ENCODE measurements around the gene PPP1R26.

Gene PPP1R26

DNA sequence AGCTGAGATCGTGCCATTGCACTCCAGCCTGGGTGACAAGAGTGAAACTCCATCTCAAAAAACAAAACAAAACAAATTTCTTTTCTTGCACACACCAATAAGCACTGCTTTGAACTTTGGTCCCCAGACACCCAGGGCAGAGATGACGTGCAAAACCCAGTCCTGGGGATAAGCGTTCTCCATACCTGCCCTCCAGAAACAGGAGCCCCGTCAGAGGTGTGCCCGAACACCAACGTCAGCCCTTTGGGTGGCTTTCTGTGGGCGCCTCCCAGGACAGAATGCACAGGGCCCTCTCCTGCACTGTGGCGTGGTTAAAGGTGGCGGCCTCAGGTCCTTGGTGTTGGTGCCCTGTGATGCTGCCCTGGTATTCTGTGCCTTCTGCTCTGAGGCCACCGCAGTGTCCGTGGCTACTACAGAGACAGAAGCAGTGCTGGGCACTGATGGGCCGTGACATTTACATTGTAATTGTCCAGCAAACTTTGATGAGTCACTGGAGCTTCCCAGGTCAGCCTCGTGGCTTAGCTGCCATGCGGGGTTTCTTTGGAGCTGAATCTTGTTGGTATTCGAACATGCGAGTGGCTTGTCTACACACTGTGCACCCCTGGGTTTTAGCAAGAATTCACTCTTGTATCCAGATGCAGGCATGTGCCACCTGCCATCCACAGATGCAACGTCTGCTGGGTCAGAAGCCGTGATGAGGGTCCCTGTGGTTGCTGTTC lies 9.8 kb downstream of the PPP1R26 start:
- no peak for DNase-seq (ENCODE audit: low spot score)

DNA sequence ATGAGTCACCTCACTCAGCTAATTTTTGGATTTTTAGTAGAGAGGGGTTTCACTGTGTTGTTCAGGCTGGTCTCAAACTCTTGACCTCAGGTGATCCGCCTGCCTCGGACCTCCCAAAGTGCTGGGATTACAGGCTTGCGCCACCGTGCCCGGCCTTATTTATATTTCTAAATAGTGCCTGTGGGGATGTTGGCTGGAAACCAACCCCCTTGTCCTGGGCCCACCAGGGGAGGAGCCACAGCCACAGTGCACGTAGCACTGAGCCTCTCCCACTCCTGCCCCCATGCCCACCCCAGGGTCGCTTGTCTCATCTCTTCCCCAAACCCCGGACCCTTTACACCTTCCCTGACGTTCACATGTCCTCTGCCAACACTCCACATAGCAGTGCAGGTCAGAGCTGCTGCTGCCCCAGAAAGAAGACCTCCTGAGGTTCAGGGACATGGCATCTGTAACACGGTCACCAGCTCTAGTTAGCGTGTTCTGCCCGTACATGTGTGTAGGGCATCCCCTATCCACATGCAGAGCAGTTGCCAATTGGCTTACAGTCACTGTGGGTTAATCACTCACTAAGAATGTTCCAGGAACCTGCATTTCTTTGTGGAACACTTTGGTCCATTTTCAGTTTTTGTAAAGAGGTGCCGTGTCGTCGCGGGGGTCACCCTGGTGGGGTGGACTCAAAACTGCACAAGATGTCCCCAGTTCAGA lies 10.7 kb downstream of the PPP1R26 start:
- DNase-seq (ENCODE audit: low spot score): no peak

DNA sequence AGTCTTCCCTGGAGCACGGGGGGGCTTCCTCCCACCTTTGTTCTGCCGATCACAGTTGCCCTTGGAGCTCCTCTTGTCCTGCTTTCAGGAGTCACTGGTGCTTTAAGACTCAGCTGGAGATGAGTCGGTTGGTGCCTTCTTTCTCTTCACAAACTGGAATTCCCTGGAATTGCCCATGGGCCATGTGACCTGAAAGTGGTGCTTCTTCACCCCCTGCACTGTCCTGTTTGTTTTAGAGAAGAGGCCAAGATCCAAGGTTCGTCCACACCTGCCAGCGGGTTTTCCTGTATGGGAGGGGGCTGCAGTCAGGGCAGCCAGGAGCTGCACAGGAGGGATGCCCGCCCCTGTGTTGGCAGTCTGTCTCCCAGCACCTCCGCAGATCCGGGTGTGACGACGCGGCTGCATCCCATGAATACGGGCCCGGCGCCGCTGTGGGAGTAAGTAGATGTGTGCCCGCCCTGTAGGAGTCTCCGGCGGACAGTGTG lies 11.4 kb downstream of the PPP1R26 start:
- DNase-seq (ENCODE audit: low spot score): no peak

DNA sequence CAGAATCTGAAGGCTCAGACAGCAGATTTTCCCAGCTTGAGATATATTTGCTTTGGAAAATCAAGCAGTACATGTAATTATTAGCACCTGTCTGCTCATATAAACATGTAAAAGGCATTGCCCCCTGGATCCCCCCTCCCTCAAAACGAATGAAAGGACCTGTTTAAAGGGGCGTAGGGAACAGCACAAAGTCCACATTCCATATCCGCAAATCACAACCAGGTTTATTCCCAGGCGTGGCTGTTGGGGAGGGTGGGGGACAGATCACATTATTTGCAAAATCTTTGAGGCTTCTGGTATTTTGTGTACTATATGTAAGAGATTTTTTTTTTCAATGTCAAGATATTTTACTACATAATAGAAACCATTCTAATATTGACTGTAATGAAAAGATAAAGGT lies 12.2 kb downstream of the PPP1R26 start:
- DNase-seq (ENCODE audit: low spot score): no peak

DNA sequence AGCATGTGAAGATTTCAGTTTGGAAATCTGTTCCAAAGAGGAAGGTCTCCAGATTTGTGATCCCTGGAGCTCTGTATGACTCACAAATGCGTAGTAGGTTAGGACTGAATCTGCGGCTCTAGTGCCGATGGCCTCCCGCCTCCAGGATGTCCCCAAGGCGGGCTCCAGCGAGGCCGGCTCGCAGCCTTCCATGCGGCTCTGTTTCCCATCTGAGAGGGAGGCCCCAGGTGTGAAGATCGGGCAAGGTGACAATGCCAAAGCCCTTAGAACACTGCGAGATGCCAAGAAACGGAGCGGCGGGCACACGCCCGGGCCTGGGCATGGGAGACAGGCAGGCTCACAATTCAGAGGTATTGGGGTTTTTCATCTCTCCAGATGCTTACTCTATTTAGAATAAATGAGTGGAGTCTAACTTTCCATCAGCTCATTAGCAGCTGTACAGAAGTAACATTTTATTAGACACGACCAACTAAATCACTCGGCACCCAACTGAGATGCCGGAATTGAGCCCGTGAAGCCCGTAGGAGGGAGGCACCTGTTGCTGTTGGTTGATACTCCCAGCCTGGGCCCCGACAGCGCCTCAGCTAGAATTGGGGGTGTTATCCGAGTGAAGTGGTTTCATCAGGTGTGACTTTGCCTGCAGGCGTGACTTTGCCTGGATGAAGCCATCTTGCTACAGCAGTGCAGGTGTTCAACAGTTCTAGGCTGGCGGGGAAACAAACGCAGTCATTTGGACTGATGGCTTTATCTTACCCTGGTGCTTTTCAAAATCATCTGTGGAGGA lies 13.5 kb downstream of the PPP1R26 start:
- DNase-seq (ENCODE audit: low spot score): no peak

DNA sequence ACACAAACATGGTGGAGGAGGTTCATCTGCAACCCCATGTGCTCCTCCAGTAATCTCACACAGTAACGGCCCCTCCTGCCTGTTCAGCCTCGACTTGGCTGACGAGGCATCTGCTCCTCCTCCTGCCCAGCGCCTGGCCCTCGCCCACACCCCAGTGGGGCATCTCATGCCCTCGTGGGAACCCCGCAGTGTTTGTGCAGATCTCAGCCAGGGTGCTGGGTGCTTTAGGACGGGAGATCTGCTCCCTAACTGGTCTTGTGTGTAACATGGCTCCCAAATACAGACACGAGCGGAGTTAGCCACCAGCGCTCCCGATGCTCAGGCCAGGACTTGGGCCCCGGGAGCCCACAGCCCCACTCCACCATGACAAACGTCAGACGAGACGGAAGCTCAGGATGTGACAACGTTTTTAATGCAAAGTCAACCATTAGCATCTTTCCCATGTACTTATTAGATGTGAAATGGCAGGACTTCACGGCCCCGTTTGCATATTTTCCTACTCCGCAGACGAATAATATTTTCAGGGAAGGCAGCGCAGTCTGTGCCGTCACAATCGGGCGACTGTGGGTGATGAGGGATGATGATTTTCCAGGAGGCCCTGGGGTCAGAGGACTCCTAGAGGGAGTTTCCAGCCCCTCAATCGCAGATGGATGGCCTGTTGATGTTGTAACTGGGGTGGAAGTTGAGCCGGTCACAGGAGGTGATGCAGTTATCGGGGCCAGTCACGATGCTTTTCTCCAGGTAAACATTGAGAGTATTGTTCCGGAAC lies 15.4 kb downstream of the PPP1R26 start:
- no peak for DNase-seq (ENCODE audit: low spot score)

DNA sequence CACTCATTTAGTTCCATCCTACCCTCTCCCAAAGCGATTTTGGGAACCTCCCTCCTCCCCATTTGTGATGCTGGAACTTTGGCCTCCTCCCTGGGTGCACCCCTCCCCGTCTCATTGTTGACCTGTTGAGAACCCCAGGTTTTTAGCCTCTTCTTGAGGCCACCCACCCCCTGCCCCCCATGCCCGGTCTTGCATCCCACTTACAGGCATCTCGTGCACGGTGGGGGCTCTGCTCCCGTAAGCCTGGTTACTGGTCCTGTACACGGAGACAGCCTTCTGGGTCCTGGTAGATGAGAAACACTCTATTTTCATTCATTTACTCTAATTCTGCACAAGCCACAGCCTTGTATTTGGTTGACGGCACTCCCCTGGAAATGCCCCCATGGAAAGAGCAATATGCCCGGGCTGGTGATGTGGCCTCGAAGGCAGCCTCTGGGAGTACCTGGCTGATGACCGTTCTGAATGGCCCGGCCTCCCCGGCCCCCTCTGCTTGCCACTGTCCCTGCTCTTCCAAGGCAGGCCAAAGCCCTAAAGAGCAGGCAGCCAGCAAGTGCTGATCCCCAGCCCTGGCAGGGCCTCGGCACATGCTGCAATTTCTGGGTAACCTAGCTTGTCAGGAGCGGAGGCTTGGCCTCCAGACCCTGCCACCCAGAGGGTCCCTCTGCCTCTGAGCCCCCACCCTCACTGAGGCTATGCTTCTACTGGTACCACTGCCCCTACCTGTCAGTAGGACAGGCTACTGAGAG lies 19.0 kb downstream of the PPP1R26 start:
- DNase-seq (ENCODE audit: low spot score): no peak

DNA sequence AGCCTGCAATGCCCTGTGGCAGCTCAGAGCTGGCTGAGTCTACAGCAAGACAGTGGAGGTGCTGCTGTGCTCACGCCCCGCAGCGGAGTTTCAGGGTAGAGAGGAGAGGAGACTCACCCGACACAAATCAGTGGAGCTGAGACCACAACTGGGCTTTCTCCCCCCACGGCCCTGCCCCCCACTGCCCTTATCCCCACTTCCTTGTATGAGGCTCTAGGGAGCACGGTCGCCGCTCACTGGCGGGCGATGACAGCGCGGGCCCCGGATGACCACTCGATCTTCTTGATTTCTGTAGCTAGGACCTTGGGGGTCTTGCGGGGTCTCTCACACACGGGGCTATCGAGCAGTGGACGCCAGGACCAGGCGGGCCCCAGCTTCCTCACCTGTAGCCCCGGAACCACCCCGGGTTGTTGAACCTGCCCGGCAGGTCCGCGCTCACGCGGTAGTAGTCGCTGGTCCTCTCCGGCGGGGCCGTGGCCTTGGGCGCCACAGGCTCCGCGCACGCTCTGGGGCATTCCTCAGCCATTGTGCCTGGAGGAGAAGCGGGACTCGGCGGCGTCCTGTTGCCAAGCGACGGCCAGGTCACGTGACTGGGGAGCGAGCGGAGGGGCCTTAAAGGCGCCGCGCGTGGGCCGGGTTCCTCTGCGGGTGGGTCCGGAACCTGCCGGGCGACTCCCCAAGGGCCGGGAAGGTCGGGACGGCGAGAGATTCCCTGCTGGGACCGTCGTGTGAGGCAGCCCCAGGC lies 19.9 kb downstream of the PPP1R26 start:
- DNase-seq (ENCODE audit: low spot score): peak; percentile 96

DNA sequence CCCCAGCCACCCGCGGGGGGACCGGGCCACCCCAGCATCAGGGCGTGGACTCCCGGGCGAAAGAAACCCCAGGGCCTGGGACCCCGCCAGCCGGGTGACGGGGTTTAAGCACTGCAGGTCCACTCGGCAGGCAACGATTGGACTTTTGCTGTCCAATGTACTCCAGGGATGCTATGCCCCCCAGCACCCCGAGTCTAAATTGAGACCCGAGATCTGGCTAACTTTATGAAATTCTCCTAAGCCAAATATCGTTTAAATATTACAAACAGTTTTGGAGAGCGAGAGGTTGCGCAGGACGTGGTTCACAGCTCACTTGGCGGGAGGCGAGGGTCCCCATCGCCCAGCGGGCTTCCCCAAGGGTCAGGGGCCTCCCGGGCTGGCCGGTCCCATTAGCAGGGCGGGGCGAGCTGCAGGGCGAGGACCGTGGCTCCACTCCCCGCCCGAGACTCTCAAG lies 20.5 kb downstream of the PPP1R26 start:
- no peak for DNase-seq (ENCODE audit: low spot score)

DNA sequence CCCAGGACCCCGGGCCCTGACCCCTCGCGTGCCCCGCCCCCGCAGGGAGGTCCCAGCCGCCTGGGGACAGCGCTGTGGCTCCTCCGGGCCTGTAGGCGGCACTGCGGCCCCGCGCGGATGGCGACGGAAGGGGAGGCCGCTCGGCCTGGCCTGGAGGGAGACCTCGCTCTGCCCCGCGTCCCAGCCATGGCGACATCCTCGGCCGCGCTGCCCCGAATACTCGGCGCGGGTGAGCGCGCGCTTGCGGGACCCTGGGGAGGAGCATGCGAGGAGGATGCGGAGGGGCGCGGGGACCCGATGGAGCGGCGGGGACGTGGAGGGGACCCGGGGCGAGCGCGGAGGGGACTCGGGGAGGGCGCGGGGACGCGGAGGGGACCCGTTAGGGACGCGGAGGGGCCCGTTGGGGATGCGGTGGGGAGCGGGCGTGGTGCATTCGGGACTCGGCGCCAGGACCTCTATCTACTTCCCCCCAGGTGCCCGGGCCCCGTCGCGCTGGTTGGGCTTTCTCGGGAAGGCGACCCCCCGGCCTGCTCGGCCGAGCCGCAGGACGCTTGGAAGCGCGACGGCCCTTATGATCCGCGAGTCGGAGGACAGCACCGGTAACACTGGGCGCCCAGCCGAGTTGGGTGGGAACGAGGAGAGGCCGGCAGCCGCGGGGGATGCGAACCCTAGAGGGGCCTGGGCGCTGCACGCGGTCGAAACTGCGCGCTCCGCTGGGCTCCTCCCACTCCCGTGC lies 21.1 kb downstream of the PPP1R26 start, which contains the start of gene MRPS2:
Gene MRPS2 (plus strand): TSS at position 158 of the 736 bp plus-strand sequence. CDS start 29 bp downstream, at position 187.
- peak; percentile 96 for DNase-seq (ENCODE audit: low spot score)

DNA sequence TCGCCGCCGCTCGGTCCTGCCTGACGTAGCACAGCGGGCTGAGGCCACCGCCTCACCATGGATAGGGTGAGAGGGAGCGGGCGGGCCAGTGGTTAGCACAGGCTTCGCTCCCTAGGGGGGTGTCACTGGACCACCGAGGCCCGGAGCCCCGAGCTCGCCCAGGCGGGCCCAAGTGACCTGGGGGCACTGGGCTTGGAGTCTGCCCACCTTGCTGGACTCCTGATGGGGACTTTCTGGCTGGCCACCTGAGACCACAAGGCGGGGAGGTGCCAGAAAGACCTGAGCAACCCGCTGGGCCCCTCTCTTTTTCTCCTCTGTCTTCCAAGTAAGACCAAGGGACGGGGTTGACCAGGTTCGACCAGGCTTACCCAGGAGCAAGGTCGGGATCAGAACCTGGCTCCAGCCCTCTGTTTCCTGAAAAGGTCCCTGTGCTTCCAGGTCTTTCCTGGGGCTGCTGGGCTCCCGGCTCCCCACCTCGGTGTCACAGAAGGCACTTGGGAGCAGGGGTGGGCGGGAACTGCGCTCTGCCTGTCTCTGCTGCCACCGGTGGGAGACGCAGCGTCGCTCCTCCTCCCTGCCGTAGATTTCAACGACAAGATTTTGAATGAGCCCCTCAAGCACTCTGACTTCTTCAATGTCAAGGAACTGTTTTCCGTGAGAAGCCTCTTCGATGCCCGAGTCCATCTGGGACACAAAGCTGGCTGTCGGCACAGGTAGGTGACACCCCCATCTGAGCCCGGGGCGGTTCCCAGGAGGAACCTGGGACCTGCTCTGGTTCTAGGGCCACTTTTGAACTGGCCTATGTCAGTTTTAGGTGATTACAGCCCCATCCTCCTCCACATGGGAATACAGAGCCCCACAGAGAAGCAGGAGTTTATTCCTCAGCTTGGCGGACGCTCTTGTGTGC lies 21.9 kb downstream of the PPP1R26 start:
- no peak for DNase-seq (ENCODE audit: low spot score)

DNA sequence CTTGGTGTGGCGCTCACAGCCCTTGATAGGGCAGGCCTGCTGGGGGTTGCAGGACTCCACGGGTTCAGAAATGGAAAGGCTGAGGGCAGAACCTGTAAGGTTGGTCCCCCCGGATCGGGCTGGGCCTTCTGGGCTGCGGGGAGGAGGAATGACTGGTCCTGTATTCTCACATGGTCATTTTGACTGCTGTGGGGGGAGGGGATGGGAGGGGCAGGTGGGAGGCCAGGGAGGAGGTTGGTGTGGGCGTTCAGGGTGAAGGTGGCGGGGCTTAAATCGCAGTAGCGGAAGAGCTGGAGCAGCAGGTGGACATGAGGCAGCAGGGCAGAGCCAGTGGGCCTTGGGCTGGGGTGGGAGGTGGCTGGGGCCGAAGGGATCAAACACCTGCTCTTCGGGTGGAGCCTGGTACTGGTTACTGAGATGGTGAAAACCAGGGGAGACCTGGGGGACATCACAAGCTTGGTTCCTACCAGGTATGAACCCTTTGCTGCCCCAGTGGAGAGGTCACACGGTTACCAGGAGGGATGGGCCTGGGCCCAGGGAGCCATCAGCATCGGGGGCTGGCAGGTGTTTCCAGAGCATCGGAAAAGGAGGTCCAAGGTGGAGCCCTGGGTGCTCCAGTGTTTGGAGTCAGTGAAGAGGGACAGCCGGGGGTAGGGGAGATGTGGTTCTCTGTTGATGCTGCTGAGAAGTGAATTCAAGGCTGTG lies 22.7 kb downstream of the PPP1R26 start:
- no peak for DNase-seq (ENCODE audit: low spot score)

DNA sequence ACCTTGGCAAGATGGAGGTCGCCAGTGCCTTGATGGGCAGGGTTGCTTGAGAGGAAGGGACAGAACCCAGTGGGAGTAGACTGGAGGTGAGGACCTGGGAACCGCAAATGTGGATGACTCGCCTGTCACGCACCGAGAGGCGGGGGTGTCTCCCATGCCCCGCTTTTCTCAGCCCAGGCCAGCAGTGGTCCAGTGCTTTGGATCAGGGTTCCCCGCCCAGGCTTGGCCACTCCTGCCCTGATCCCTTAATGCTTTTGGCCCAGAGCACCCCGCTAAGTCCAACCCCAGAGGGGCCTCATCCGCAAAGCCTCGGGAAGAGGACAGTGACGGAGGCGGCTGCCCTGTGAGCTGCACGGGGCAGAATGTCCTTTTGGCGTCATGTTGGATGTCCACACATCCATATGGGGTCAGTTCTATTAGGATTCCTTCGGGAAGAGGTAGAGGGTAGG lies 23.3 kb downstream of the PPP1R26 start:
- no peak for DNase-seq (ENCODE audit: low spot score)

DNA sequence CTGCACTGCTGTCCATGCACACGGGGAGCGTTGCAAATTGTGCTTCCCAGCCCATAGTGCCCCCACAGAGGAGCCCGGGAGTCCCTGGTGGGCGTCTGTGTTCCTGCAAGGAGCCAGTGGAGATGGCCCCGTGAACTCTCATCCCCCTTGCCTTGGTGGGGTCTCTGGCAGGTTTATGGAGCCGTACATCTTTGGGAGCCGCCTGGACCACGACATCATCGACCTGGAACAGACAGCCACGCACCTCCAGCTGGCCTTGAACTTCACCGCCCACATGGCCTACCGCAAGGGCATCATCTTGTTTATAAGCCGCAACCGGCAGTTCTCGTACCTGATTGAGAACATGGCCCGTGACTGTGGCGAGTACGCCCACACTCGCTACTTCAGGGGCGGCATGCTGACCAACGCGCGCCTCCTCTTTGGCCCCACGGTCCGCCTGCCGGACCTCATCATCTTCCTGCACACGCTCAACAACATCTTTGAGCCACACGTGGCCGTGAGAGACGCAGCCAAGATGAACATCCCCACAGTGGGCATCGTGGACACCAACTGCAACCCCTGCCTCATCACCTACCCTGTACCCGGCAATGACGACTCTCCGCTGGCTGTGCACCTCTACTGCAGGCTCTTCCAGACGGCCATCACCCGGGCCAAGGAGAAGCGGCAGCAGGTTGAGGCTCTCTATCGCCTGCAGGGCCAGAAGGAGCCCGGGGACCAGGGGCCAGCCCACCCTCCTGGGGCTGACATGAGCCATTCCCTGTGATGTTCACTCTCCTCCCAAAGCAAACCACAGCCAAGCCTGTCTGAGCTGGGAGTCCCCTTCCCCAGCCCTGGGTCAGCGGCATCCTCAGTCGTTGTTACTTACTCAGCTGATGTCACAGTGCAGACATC lies 24.0 kb downstream of the PPP1R26 start:
- no peak for DNase-seq (ENCODE audit: low spot score)

DNA sequence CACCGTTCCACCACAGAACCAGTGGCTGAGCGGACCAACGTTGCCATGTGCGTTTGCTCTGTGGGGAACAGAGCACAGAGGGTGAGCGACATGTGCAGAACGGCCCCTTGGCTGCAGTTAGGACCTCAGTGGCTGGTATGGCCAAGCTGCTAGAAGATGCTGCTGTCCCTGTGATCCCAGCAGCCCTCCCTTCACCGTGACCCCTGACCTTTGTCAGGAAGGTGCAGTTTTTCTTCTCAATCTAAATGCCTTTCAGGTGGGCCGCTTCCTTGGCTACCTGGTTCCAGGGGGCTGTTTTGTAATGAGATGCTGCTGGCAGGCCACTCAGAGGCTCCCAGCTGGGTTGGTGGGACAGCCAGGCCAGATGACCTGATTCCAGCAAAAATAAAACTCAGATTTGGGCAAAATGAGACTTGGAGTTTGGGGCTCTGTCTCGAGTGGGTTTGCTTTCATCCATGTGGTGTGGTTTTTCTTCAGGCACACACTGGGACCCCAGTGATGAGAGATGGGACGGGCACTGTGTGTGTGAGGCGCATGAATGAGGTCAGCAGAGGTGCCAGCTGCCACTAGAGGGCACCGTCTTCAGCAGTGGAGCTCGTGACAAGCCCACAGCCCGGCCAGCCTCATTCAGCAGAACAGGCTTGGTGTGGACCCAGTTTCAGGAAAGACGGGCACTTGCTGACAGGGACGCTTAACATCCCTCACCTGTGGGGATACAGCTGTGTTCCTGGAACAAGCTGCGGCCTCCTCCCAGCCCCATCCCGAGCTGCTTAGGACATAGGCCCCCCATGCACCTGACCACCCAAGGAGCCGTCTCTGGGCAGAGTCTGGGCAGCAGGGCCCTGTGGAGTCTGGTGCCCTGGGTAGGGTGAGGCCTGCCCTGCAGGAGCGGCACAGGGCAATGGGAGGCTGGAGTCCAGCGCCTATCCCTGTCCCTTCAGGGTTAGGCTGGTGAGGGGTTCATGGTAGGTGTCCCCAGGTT lies 25.0 kb downstream of the PPP1R26 start:
- DNase-seq (ENCODE audit: low spot score): peak; percentile 77
